Measurements from ENCODE around the gene FKBP7.
"Not testable (repeated sequence)": the region's sequence is repeated elsewhere in the genome, so short reads cannot be mapped to it uniquely, and the experiment has no call there.

Gene FKBP7, protein sequence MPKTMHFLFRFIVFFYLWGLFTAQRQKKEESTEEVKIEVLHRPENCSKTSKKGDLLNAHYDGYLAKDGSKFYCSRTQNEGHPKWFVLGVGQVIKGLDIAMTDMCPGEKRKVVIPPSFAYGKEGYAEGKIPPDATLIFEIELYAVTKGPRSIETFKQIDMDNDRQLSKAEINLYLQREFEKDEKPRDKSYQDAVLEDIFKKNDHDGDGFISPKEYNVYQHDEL

GRCh38 chr2:178478439-178479274, at the start of gene FKBP7:
FKBP7 (minus strand) TSS chr2:178478600; CDS start chr2:178478499, 101 bp downstream.
- peak; percentile 95 for DNase-seq

DNA sequence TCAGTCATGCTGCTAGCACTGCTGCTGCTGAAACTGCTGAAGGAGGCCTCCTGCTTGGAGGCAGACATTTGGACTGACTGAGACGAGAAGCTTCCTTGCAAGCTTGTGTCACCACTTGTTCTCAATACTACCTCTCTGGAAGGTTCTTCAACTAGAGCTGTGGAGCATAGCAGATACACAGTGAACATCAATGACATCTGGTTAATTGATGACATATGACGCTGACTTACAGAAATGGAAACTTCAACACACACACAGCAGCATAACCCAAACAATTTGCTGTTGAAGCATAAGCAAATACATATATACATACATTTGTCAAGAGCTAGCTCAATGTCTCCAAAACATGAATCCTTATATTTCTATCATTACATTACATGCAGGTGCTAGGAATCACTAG, 49.2 kb upstream of the FKBP7 start:
- DNase-seq, result no peak

- no peak for DNase-seq
These were observed 47.9 kb upstream of the FKBP7 start for GRCh38 chr2:178526256-178526655.

DNA sequence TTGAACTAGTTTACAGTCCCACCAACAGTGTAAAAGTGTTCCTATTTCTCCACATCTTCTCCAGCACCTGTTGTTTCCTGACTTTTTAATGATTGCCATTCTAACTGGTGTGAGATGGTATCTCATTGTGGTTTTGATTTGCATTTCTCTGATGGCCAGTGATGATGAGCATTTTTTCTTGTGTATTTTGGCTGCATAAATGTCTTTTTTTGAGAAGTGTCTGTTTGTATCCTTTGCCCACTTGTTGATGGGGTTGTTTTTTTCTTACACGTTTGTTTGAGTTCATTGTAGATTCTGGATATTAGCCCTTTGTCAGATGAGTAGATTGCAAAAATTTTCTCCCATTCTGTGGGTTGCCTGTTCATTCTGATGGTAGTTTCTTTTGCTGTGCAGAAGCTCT, 47.1 kb upstream of the FKBP7 start:
- not testable (repeated sequence) for DNase-seq

- DNase-seq, result not testable (repeated sequence)
These were observed 46.6 kb upstream of the FKBP7 start for GRCh38 chr2:178525010-178525409.

GRCh38 chr2:178523596-178524134, 45.3 kb upstream of the FKBP7 start:
- DNase-seq, result no peak

- DNase-seq, result no peak
These were observed 44.7 kb upstream of the FKBP7 start for GRCh38 chr2:178522950-178523595.

DNA sequence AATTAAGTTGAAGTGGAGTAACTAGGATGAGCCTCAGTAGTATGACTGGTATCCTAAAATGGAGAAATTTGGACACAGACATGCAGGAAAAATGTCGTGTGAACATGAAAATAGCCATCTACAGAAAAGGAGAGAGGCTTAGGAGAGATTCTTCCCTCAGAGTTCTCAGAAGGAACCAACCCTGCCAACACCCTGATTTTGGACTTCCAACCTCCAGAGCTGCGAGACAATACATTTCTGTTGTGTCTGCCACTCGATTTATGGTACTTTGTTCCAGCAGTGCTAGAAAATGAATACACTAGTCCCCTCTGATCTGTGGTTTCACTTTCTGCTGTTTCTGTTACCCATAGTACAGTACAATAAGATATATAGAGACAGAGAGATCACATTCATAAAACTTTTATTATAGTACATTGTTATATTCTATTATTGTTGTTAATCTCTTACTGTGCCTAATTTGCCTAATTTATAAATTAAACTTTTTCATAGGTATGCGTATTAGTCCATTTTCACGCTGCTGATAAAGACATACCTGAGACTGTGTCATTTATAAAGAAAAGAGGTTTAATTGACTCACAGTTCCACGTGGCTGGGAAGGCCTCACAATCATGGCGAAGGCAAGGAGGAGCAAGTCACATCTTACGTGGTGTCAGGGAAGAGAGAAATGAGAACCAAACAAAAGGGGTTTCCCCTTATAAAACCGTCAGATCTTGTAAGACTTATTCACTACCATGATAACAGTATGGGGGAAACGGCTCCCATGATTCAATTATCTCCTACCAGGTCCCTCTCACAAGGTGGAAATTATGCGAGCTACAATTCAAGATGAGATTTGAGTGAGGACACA, 43.1 kb upstream of the FKBP7 start:
- DNase-seq, result no peak

DNA sequence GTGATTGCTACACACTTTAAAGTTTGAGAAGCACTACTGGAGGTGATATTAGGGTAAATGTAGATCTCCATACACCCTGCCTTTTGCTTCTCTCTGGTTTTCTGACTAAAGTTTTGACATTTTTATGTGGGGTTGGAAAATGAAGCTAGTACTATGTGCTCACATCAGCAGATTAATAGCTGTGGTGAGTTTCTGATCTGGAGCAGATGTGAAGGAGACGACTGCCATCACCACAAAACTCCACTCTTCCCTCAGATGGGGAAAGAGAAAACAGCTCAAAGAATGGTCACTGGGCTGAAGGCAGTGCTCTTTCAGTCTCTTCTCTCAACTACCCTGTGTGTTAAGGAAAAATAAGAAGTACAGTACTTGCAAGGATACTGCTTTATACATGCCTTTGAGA, 39.1 kb upstream of the FKBP7 start:
- no peak for DNase-seq

GRCh38 chr2:178514664-178515063, 36.3 kb upstream of the FKBP7 start:
- DNase-seq, result no peak

DNA sequence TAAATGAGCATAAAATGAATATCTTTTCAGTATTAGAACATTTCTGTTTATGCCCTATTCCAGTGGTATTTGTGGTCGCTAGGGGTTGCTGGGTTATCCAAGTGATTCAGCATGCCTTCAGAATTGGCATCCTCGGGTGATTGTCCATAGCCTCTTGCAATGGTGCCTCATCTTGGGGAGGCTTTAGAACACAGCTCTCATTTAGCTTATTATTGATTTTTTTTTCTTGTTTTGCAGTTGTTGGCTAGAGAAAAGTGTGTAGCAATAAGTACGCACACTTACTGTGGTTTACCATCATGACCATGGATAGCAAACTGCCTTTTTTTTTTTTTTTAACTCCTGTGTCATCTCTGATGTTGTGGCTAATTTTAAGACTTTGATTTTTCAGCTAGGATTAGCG, 35.5 kb upstream of the FKBP7 start:
- DNase-seq, result no peak

DNA sequence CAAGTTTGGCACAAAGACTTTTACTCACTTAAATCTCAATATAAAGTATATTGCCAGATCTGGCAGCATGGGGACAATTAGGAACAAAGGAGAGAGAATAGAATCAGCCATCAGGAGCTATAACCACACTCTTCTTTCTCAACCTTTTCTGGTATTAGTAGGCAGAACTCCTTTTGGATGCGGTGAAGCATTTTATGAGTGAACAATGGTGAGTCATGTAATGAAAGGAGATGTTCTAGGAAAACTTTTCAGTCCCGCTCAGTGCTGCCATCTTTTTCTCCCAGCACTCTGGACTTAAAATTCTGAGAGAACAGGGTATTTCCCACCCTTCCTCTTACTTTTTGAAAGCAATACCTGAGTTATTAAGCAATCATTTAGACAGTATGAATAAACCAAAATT, 34.1 kb upstream of the FKBP7 start:
- no peak for DNase-seq

GRCh38 chr2:178510384-178510783, 32.0 kb upstream of the FKBP7 start:
- no peak for DNase-seq

GRCh38 chr2:178508646-178509045, 30.2 kb upstream of the FKBP7 start:
- DNase-seq, result no peak

DNA sequence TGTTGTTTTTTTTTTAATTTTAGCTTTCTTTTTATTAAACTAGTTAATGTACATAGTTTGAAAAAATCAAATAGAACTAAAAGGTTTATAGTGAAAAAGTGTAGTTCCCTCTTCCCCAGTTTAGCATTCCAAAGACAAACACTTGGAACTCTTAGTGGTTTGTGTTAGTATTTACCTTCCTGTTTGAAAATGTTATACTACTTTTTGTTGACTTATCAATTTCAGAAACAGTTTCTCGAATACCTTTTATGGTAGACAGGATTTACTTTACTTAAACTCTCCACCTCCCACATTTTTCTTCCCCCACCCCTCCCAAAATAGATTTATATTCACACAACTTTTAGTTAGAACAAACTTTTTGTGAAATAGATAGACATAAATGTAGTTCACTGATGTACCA, 28.5 kb upstream of the FKBP7 start:
- DNase-seq, result no peak

DNA sequence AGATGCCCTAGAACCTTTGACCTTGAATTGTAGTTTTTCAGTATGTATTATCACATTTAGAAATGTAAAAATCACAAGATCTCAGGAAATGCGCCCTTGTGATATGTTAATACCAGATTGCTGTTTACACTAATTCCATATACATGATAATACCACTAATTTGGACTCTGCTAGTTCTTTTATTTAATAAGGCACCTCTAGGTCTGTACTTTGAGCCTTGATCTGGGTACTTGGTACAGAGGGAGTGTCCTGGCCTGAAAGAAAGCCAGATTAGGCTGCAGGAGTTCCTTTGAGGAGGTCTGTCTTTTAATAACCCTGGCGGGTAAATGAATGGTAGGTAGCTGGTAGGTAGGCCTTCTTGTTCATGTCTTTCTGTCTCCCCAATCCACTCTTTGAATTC, 28.1 kb upstream of the FKBP7 start:
- DNase-seq, result no peak

GRCh38 chr2:178506101-178506500, 27.7 kb upstream of the FKBP7 start:
- DNase-seq, result no peak

DNA sequence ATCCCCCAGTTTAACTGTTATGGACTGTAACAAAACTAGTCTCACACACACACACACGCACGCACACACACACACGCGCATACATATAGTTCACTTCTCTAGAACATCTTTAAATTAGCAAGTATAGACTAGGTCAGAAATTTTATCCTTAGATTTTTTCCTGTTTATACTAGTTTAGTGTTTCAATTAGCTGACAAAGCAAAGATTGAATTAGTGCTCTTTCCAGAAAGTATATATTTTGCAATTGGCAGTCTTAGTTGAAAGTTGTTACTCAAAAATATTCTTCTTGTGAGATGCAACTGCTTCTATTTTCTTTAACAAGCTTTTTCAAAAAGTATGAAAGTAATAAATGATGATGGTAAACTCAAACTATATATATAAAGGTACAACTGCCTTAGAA, 24.4 kb upstream of the FKBP7 start:
- DNase-seq, result no peak

DNA sequence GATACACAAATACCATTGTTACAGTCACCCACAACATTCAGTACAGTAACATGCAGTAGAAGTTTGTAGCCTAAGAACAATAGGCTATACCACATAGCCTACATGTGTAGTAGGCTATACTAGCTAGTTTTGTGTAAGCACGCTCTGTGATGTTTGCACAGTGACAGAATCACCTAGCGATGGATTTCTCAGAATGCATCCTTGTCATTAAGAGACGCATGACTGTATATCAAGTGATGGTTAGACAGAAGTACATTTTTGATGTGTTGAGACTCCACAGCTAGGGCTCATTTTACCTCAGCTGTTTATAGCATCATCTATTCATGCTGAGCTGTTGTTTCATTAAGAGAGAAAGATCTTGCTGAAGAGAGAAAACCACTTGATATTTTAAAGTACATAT, 21.2 kb upstream of the FKBP7 start:
- DNase-seq, result no peak

GRCh38 chr2:178498137-178498536, 19.7 kb upstream of the FKBP7 start:
- DNase-seq, result no peak

DNA sequence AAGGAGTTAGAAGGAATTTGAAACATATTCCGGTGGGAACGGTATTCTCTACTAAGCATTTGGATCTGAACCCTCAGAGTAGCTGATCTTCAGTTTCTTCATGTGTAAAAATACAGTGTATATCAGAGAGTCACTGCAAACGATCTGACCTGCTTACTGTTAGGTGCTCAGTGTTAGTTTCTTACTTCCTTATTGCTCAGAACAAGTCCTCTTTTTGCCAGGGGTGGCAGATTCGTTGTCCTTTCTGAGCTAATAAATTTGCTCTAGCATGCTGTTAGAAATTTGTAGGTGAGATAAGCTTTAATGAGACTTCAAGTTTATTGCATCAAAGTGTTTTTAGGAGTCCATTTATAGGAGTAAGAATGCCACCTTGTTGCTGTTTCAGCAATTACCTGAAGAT, 17.6 kb upstream of the FKBP7 start:
- DNase-seq, result no peak

GRCh38 chr2:178491612-178492011, 13.2 kb upstream of the FKBP7 start:
- DNase-seq, result no peak

GRCh38 chr2:178485356-178485755, 7.0 kb upstream of the FKBP7 start:
- no peak for DNase-seq

Measured in NCI-H2227 treated with DMSO at 0.1 percent for 48 hours (cell line).